Brain pericyte (primary cell): ENCODE results near the gene CASD1.

ENCODE experiments used
- DNase-seq: peaks from one replicate; pipeline ENCODE4 v3.0.0-alpha.2; 2012; ENCODE audit warnings: low read depth, low spot score

The CASD1 gene

DNA sequence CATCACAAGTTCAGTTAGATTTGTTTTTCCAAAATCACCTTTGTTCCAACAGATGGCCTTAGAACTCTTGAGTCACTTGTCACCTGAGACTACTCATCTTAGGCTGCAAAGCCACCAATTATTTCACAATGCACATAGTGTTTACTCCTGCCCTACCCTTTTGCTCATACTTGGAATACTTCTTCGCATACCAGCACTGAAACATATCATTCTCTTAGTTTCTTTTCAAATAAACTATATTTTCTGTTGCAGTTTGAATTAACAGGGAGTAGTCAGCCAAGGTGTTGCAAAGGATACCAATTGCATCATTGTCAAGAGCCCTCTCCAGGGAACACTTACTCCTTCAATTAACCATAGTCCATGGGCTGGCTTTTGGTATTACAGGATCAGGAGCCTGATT is 71.0 kb downstream of the CASD1 start:
- no peak for DNase-seq

DNA sequence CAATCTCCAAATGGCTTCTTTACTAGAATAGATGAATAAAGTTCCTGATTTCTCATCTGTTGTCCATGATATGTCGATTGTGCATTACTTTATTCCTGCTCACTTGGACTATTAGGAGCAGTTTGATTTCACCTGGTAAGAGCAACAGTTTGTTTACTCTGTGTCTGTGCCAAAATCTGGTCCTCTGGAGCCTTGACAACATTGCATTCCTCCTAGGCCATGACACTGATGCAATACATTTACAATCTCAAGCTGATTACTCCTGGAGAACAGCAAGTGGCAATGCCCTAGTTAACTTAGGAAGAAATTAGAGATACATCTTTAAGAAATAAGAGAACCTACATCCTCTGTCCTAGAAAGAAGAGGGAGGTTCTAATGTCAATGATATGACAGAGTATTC is 74.5 kb downstream of the CASD1 start:
- DNase-seq: no peak

DNA sequence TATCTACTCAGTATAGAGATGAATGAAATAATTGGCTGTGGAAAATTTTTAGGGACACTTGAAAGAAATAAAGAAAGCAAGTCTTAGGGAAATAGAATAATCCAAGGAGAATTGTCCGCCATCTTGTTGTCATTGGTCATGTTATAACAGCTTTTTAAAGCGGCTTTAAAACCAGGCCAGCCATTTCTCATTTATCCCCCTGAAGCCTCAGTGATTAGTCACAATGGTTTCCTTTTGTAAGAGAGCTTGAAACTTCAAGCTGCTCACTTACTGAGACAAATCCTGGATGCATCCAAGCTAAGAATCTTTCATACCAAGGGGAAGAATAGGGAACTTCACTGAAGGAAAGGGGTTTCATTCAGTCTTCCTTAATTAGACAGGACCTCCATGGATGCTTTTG is 78.5 kb downstream of the CASD1 start:
- no peak for DNase-seq

DNA sequence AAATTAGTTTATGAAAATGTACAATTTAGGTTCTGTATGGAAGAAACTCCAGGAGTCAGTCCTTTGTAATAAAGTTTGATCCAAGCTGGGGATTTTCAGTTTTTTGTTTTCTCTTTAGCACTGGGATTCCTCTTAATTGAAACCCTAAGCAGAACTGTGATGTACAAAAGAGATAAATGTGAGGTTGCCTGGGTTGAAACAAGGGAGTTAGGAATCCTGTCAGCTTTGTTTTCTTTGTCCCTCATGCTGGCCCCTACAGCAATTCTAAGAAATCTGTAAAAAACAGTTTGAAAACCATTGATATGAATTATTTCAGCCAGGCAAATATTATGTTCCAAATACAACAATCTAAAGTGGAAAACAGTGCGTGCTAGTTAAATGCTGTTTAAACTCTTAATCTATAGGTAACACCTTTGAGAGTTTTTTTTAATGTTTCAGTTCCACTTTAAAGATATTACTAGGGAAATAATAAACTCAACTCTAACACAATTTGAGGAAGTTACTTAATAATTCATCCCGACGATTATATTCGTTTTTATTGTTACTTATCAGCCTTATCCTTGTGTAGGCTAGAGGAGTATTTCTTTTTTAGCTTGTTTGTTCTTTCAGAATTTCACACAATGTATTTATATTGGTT is 81.0 kb downstream of the CASD1 start:
- no peak for DNase-seq

DNA sequence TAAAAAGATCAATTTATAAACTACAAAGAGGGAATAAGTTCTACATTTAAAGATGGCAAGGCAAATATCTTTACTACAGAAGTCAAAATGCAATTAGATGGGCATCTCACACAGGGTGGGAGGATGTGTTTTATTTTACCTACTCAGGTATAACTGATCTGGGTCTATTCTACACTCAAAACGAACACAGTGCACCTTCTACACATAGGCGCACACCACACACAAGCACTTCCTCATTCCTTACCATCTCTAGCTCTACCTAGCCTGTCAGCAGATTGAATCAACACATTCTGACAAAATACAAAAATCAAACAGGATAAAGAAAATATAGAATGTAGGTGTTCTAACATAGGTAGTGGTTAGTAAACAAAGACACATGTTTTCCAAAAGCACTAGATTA is 81.6 kb downstream of the CASD1 start:
- DNase-seq: no peak

DNA sequence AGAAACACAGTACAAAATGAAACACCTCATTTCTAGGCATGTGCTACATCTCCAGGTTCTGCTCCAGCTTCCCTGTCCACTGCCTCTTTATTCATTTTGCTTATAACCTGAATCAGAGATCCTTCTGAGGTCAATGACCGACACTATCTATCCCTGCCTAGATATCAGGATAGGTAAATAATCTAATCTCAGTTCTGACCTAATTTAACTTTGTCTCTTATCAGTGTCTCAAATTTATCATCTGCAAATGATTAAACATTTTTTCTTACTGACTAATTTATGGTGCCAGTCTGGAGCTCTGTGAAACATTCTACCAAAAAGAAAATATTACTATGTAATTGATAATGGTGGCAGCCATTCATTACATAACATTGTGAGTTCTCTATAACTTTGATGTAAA is 85.3 kb downstream of the CASD1 start:
- no peak for DNase-seq

DNA sequence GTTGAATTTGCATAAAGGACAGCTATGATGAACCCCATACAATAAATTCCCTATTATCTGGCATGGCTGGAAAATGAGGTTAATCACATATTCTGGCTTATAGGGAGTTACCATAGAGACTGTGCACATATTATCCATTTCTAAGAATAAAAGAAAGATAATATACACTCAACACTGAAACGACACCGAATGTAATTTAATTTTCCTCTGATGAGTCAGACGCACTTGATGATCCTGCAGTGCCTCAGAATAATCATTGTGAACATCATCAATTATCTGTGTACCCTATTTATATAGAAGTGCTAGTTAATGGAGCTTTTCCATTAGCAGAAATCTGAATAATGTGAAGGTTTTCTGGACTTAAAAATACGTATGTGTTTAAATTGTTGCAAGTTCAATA is 86.1 kb downstream of the CASD1 start:
- DNase-seq: no peak

DNA sequence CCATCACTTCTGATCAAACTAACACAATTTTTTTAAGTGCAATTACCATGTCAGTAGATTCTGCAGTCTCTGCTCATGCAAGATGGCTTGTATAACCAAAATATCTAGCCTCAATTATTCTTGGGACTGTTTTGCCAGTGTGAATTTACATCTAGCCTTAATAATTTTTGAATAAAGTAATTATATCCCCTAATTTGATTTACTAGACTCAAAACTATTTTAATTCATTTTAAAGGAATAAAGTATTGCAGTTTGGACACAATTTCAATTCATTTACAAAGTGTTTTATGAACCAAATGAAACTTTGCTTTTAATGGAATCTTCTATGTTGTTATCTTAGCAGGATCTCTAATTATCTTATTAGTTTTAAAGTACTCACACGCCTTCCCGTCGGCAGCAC is 90.7 kb downstream of the CASD1 start:
- no peak for DNase-seq

DNA sequence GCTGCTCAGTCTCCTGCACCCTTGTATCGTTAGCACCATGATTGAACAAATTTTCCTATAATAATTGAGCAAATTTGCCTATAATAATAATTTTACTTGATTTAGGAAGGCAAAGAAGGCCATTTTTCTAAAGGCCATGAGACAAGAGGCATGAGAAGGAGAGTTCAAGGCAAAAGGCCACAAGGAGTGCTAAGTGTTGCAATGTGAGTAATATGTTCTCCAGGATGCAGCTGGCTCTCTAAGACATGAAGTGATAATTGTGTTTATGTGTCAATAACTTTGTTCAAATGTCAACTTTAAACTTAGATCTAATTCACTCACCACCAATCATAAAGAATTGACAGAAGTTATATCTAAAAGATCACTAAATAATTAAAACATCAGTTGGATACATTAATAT is 92.6 kb downstream of the CASD1 start:
- no peak for DNase-seq

DNA sequence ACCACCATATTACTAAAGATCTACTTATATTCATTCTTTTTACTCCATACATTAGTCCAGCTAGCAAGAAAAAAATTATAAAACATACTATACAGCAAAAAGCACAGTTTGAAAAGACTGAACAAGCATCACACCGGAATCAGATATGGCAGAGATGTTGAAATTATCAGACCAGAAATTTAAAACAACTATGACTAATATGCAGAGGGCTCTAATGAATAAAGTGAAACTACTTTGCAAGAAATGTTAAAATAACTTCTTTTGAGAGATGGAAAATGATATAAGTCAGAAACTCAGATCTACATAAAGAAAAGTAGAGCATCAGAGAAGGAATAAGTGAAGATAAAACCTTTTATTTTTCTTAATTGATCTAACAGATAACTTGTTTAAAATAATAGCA is 95.4 kb downstream of the CASD1 start:
- DNase-seq: no peak
